Fibroblast of lung (primary cell): ENCODE results near the gene OCA2. TPM values are rescaled to one million over a fixed set of nuclear protein-coding genes. Genes with fewer than 3 reads are reported as not detected.

Source experiments
- DNase-seq, 2 donors: peaks; one replicate each; pipeline versions ENCODE4 v3.0.0 to v3.0.0-alpha.2; 2010; ENCODE audit warnings: low read depth in 2 of 2
- H2AFZ ChIP-seq: 2 replicates; pipeline ENCODE4 v1.5.1; 2012; ENCODE audit warnings: low read length, control low read depth, inconsistent platforms
- H3K27ac ChIP-seq: 2 replicates; pipeline ENCODE4 v1.5.1; 2011; ENCODE audit warnings: low read length, control low read depth; ENCODE audit not compliant: insufficient read depth
- H3K27me3 ChIP-seq: 2 replicates; pipeline ENCODE4 v1.5.1; 2011; ENCODE audit warnings: mild to moderate bottlenecking, low read length; ENCODE audit not compliant: control insufficient read depth, insufficient read depth
- H3K36me3 ChIP-seq: 2 replicates; pipeline ENCODE4 v1.5.1; 2011; ENCODE audit warnings: low read length; ENCODE audit not compliant: control insufficient read depth, insufficient read depth
- H3K4me1 ChIP-seq: 2 replicates; pipeline ENCODE4 v1.5.1; 2011; ENCODE audit warnings: low read length; ENCODE audit not compliant: control insufficient read depth, insufficient read depth; ENCODE audit errors: extremely low read depth
- H3K4me2 ChIP-seq: 2 replicates; pipeline ENCODE4 v1.5.1; 2011; ENCODE audit warnings: low read length, control low read depth; ENCODE audit not compliant: insufficient read depth; ENCODE audit errors: extremely low read depth
- H3K4me3 ChIP-seq, 4 experiments: fragments of 200-600 bp in 1 of 4; sonication (generic) in 1 of 4; replicated peaks in 1 of 4; 2 replicates each; pipeline ENCODE4 v1.5.1; 2011 to 2016; ENCODE audit warnings: low read length in 4 of 4, low read depth in 3 of 4, mild to moderate bottlenecking in 3 of 4, control low read depth in 2 of 4, inconsistent platforms in 1 of 4, mixed read lengths in 1 of 4; ENCODE audit not compliant: insufficient read depth in 1 of 4; ENCODE audit errors: control extremely low read depth in 1 of 4
- H3K79me2 ChIP-seq: 2 replicates; pipeline ENCODE4 v1.5.1; 2012; ENCODE audit warnings: mild to moderate bottlenecking, low read length, inconsistent platforms; ENCODE audit not compliant: control insufficient read depth, insufficient read depth
- H3K9ac ChIP-seq: 2 replicates; pipeline ENCODE4 v1.5.1; 2011; ENCODE audit warnings: mild to moderate bottlenecking, low read length, control low read depth; ENCODE audit not compliant: insufficient read depth
- H3K9me3 ChIP-seq: 2 replicates; pipeline ENCODE4 v1.5.1; 2012; ENCODE audit warnings: low read depth, low read length; ENCODE audit not compliant: control insufficient read depth, insufficient read depth
- H4K20me1 ChIP-seq: 2 replicates; pipeline ENCODE4 v1.5.1; 2011; ENCODE audit warnings: low read length; ENCODE audit not compliant: control insufficient read depth, insufficient read depth; ENCODE audit errors: extremely low read depth
- EZH2 ChIP-seq: IDR thresholded peaks from 2 replicates; pipeline ENCODE4 v1.5.1; 2012; ENCODE audit warnings: low read length, control low read depth, mild to moderate bottlenecking; ENCODE audit errors: missing control alignments
- polyA plus RNA-seq, 2 donors: library from polyadenylated mRNA; depleted of rRNA in 1 of 2; stranded (reverse) in 1 of 2; unstranded in 1 of 2; fragments of >200 nt; gene quantifications; 2 replicates each; pipeline ENCODE4 v1.2.1, GENCODE V29; 2011 to 2012; ENCODE audit warnings: missing spikeins in 1 of 2
- total RNA-seq: library from RNA; depleted of rRNA; stranded (reverse); fragments of >200 nt; gene quantifications from 2 replicates; pipeline ENCODE4 v1.2.1, GENCODE V29; 2014
- TF ChIP-seq, protein P1 (sequence below), 2 donors: IDR thresholded peaks in 1 of 2; conservative IDR thresholded peaks in 1 of 2; 1 replicate in 1 of 2; 2 replicates in 1 of 2; pipeline ENCODE4 v1.5.1; 2011 to 2012; ENCODE audit warnings: low read length in 2 of 2, control low read depth in 1 of 2, inconsistent platforms in 1 of 2, low read depth in 1 of 2, mild to moderate bottlenecking in 1 of 2

Gene OCA2
- total and polyA plus RNA-seq, 2 donors (not counting 1 experiment from before 2014, with no cell fraction given), result not detected

DNA sequence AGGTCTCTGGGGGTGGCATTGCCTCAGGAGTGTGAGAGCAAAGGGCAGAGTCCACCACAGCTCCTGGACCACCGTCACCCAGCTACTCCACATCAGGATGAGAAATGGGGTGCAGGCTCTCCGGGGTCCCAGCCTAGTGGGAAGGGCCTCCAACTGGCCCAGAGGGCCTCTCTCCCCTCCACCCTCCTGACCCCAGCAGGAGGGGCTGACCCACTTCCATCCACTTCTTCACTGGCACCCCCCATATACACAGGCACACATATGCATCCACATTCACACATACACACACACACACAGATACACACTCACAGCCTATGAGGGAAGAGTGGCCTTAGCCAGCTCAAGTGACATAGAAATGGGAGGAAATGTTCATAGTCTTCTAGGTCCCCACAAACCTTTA, 286.0 kb downstream of the OCA2 start:
- DNase-seq, result no peak
- H2AFZ ChIP-seq, result no peak overlapping the region
- no peak for TF ChIP-seq EZH2
- TF ChIP-seq, protein P1, sequence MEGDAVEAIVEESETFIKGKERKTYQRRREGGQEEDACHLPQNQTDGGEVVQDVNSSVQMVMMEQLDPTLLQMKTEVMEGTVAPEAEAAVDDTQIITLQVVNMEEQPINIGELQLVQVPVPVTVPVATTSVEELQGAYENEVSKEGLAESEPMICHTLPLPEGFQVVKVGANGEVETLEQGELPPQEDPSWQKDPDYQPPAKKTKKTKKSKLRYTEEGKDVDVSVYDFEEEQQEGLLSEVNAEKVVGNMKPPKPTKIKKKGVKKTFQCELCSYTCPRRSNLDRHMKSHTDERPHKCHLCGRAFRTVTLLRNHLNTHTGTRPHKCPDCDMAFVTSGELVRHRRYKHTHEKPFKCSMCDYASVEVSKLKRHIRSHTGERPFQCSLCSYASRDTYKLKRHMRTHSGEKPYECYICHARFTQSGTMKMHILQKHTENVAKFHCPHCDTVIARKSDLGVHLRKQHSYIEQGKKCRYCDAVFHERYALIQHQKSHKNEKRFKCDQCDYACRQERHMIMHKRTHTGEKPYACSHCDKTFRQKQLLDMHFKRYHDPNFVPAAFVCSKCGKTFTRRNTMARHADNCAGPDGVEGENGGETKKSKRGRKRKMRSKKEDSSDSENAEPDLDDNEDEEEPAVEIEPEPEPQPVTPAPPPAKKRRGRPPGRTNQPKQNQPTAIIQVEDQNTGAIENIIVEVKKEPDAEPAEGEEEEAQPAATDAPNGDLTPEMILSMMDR (conservative IDR thresholded peaks at IDR 0.05 in 1 of 2, IDR thresholded peaks at IDR 0.05 in 1 of 2; ENCODE audit: low read depth in 1 of 2, low read length in 2 of 2), result no peak
- H4K20me1 ChIP-seq, result no peaks in the 10 kb centered on the region
- H3K9ac ChIP-seq, result no peak overlapping the region
- no peaks in the 10 kb centered on the region for H3K36me3 ChIP-seq
- H3K27ac ChIP-seq, result no peak overlapping the region
- no peaks in the 10 kb centered on the region for H3K4me1 ChIP-seq
- H3K27me3 ChIP-seq, result no peaks in the 10 kb centered on the region
- H3K9me3 ChIP-seq, result no peaks in the 10 kb centered on the region
- H3K4me3 ChIP-seq, result no peak overlapping the region
- no peaks in the 10 kb centered on the region for H3K79me2 ChIP-seq
- H3K4me2 ChIP-seq, result no peak overlapping the region

DNA sequence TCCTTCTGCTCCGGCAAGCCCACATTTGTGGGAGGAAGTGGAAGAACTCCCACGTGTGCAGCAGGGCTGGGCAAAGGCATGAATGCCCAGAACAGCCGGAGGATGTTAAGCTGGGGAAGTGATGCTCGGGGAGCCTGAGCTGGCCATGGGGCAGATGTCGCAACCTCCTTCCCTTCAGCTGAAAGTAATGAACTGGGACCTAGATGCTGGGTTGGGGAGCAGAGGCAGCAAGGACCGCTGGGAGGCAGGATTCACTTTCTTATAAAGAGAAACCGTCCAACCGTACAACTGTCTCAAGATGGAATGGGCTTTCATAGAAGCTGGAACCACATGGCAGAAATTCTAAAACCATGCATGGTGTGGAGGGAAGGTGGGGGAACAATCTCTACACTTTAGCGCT, 290.9 kb downstream of the OCA2 start:
- no peaks in the 10 kb centered on the region for H4K20me1 ChIP-seq
- H3K36me3 ChIP-seq, result no peaks in the 10 kb centered on the region
- H3K27ac ChIP-seq, result no peak overlapping the region
- no peak overlapping the region for H2AFZ ChIP-seq
- no peaks in the 10 kb centered on the region for H3K9me3 ChIP-seq
- no peak overlapping the region for H3K4me2 ChIP-seq
- H3K79me2 ChIP-seq, result no peaks in the 10 kb centered on the region
- H3K4me3 ChIP-seq, result no peak overlapping the region
- no peak overlapping the region for H3K9ac ChIP-seq
- TF ChIP-seq, protein P1 (conservative IDR thresholded peaks at IDR 0.05 in 1 of 2, IDR thresholded peaks at IDR 0.05 in 1 of 2; ENCODE audit: low read depth in 1 of 2, low read length in 2 of 2), result no peak
- TF ChIP-seq EZH2, result no peak
- DNase-seq, result no peak
- no peaks in the 10 kb centered on the region for H3K27me3 ChIP-seq
- H3K4me1 ChIP-seq, result no peaks in the 10 kb centered on the region

DNA sequence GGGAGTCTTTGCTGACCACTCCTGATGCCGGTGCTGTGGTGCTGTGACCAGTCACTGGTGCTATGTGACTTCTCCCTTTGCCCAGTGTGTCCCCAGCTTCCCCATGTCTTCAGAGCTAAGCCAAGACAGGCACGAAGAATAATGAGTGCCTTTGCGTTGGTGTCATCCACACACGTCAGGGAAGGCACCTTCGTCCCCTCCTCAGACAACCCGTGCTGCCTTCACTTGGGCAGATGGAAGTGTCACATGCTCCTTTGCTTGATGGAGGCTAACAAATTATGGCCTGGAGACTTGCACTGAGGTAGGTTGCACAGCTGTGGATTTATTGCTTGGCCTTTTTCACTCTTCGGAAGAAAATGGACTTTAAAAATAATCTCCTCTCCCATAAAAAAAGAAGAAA, 291.8 kb downstream of the OCA2 start:
- no peaks in the 10 kb centered on the region for H4K20me1 ChIP-seq

More for the DNA sequence above, 291.8 kb downstream of the OCA2 start:
- H3K4me3 ChIP-seq, result no peak overlapping the region
- H3K4me1 ChIP-seq, result no peaks in the 10 kb centered on the region
- H3K36me3 ChIP-seq, result no peaks in the 10 kb centered on the region
- H3K9me3 ChIP-seq, result no peaks in the 10 kb centered on the region
- TF ChIP-seq, protein P1 (conservative IDR thresholded peaks at IDR 0.05 in 1 of 2, IDR thresholded peaks at IDR 0.05 in 1 of 2; ENCODE audit: low read depth in 1 of 2, low read length in 2 of 2), result no peak
- TF ChIP-seq EZH2, result no peak
- no peaks in the 10 kb centered on the region for H3K27me3 ChIP-seq
- H3K9ac ChIP-seq, result no peak overlapping the region
- H3K27ac ChIP-seq, result no peak overlapping the region
- no peak overlapping the region for H3K4me2 ChIP-seq
- H3K79me2 ChIP-seq, result no peaks in the 10 kb centered on the region
- no peak for DNase-seq
- H2AFZ ChIP-seq, result no peak overlapping the region
